ENCODE data around the gene C8B. TPM values are rescaled to one million over a fixed set of nuclear protein-coding genes. Genes with fewer than 3 reads are reported as not detected.

Gene C8B
- polyA plus RNA-seq, 4 donors, result 0.06 to 0.45 (median 0.15) TPM; not detected in 1

DNA sequence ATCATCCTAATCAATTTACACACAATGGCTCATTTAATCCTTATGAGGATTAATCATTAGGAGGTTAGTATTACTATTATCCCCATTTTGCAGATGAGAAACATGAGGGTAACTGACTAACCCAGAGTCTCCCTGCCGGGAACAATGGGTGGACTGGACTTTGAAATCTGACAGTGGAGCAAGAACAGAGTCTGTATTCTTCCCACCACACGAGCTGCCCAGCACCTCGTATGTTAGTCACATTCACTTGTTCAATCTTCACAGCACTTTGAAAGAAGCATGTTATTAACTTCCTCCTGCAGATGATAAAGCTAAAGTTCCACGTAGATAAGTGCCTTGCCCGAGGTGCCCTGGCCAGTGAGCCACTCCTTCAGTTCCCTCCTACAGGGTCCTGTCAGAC, 12.4 kb downstream of the C8B start:
- DNase-seq (peak; percentile 28 to 79), FAIRE-seq (no peak)

GRCh38 chr1:56952501-56952900, 13.3 kb downstream of the C8B start:
- peak; percentile 45 to 71 for DNase-seq
- Histone ChIP-seq H3K27me3 (ENCODE audit: control insufficient read depth in 3 of 3, insufficient read depth in 3 of 3, low read length in 3 of 3) (no peaks in the 10 kb centered on the region), H3K4me3 (ENCODE audit: low read depth in 1 of 3, low read length in 3 of 3) (no peak overlapping the region), H3K9me3 (ENCODE audit: control insufficient read depth in 2 of 2, insufficient read depth in 1 of 2, low read depth in 1 of 2, low read length in 1 of 2) (no peaks in the 10 kb centered on the region), H3K36me3 (ENCODE audit: control insufficient read depth in 3 of 3, insufficient read depth in 2 of 3, low read depth in 1 of 3, low read length in 3 of 3) (no peaks in the 10 kb centered on the region), H3K4me1 (ENCODE audit: control insufficient read depth in 3 of 3, insufficient read depth in 2 of 3, low read depth in 1 of 3, low read length in 2 of 3) (peaks cover 0 to 7% (median 5%) of the 10 kb centered on the region in 3 donors), H3K27ac (ENCODE audit: low read depth in 1 of 3, low read length in 2 of 3) (no peak overlapping the region)
- no peak for FAIRE-seq
- 35 to 74% (median 56%) methylated on average over 8 of the region's 8 CpGs for WGBS, 3 donors

More for the DNA sequence above, 12.4 kb downstream of the C8B start:
- Histone ChIP-seq H3K4me1 (ENCODE audit: control insufficient read depth in 3 of 3, insufficient read depth in 2 of 3, low read depth in 1 of 3, low read length in 2 of 3) (peaks cover 0 to 16% (median 5%) of the 10 kb centered on the region in 3 donors), H3K36me3 (ENCODE audit: control insufficient read depth in 3 of 3, insufficient read depth in 2 of 3, low read depth in 1 of 3, low read length in 3 of 3) (no peaks in the 10 kb centered on the region), H3K4me3 (ENCODE audit: low read depth in 1 of 3, low read length in 3 of 3) (no peak overlapping the region), H3K27ac (ENCODE audit: low read depth in 1 of 3, low read length in 2 of 3) (peak overlapping the region in 1 of 3 donors; percentile 34), H3K27me3 (ENCODE audit: control insufficient read depth in 3 of 3, insufficient read depth in 3 of 3, low read length in 3 of 3) (no peaks in the 10 kb centered on the region), H3K9me3 (ENCODE audit: control insufficient read depth in 2 of 2, insufficient read depth in 1 of 2, low read depth in 1 of 2, low read length in 1 of 2) (no peaks in the 10 kb centered on the region)
- 7 to 45% (median 12%) methylated on average over 5 of the region's 5 CpGs for WGBS, 3 donors

DNA sequence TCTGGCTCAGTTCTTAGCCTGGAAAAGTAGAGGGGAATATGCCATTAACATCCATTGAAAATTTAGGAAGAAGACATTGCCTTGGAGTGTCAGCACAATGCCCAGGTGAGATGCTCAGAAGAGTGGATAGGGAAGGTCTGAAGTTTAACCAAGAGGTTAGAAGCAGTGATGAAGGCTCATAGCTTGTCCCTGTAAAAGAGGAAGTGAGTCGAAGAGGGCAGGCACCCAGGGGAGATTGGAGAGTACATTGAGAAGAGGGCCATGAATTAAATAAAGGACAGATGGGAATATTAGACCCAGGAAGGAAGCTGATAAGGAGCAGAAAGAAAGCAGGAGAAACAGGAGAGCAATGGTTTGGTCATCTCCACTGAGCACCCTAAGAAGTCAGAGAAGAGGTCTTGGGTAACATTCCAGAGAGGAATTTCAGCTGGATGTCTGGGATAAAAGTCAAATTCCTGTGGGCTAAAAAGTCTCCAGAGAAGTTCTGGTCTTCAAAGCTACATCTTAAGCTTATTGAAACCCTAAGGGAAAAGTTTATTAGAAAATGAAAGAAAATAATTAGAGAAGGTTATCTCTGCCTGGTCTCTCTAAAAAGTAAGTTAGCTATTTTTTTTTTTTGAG, 17.3 kb downstream of the C8B start:
- Histone ChIP-seq H3K27ac (ENCODE audit: low read depth in 1 of 3, low read length in 2 of 3) (no peak overlapping the region), H3K27me3 (ENCODE audit: control insufficient read depth in 3 of 3, insufficient read depth in 3 of 3, low read length in 3 of 3) (no peaks in the 10 kb centered on the region), H3K4me1 (ENCODE audit: control insufficient read depth in 3 of 3, insufficient read depth in 2 of 3, low read depth in 1 of 3, low read length in 2 of 3) (peaks cover 0 to 6% (median 0%) of the 10 kb centered on the region in 3 donors), H3K4me3 (ENCODE audit: low read depth in 1 of 3, low read length in 3 of 3) (no peak overlapping the region), H3K36me3 (ENCODE audit: control insufficient read depth in 3 of 3, insufficient read depth in 2 of 3, low read depth in 1 of 3, low read length in 3 of 3) (no peaks in the 10 kb centered on the region), H3K9me3 (ENCODE audit: control insufficient read depth in 2 of 2, insufficient read depth in 1 of 2, low read depth in 1 of 2, low read length in 1 of 2) (no peaks in the 10 kb centered on the region)
- DNase-seq, result no peak
- WGBS, 3 donors, result 60 to 88% (median 64%) methylated on average over 1 of the region's 1 CpG
- no peak for FAIRE-seq

GRCh38 chr1:56940039-56940438, 25.8 kb downstream of the C8B start:
- FAIRE-seq (no peak), DNase-seq (no peak)
- H3K4me3 ChIP-seq (ENCODE audit: low read depth in 1 of 3, low read length in 3 of 3), result no peak overlapping the region
- peaks cover 0 to 2% (median 0%) of the 10 kb centered on the region in 3 donors for H3K27me3 ChIP-seq (ENCODE audit: control insufficient read depth in 3 of 3, insufficient read depth in 3 of 3, low read length in 3 of 3)
- WGBS, 3 donors, result 0 to 65% (median 46%) methylated on average over 1 of the region's 1 CpG
- H3K27ac ChIP-seq (ENCODE audit: low read depth in 1 of 3, low read length in 2 of 3), result no peak overlapping the region
- H3K36me3 ChIP-seq (ENCODE audit: control insufficient read depth in 3 of 3, insufficient read depth in 2 of 3, low read depth in 1 of 3, low read length in 3 of 3), result no peaks in the 10 kb centered on the region
- H3K4me1 ChIP-seq (ENCODE audit: control insufficient read depth in 3 of 3, insufficient read depth in 2 of 3, low read depth in 1 of 3, low read length in 2 of 3), result no peaks in the 10 kb centered on the region
- H3K9me3 ChIP-seq (ENCODE audit: control insufficient read depth in 2 of 2, insufficient read depth in 1 of 2, low read depth in 1 of 2, low read length in 1 of 2), result no peaks in the 10 kb centered on the region

GRCh38 chr1:56939209-56939608, 26.6 kb downstream of the C8B start:
- Histone ChIP-seq H3K27ac (ENCODE audit: low read depth in 1 of 3, low read length in 2 of 3) (no peak overlapping the region), H3K4me3 (ENCODE audit: low read depth in 1 of 3, low read length in 3 of 3) (no peak overlapping the region), H3K27me3 (ENCODE audit: control insufficient read depth in 3 of 3, insufficient read depth in 3 of 3, low read length in 3 of 3) (peaks cover 0 to 2% (median 0%) of the 10 kb centered on the region in 3 donors), H3K36me3 (ENCODE audit: control insufficient read depth in 3 of 3, insufficient read depth in 2 of 3, low read depth in 1 of 3, low read length in 3 of 3) (no peaks in the 10 kb centered on the region), H3K4me1 (ENCODE audit: control insufficient read depth in 3 of 3, insufficient read depth in 2 of 3, low read depth in 1 of 3, low read length in 2 of 3) (no peaks in the 10 kb centered on the region), H3K9me3 (ENCODE audit: control insufficient read depth in 2 of 2, insufficient read depth in 1 of 2, low read depth in 1 of 2, low read length in 1 of 2) (no peaks in the 10 kb centered on the region)
- WGBS, 3 donors, result 82 to 88% (median 85%) methylated on average over 2 of the region's 2 CpGs
- no peak for FAIRE-seq
- DNase-seq, result no peak

DNA sequence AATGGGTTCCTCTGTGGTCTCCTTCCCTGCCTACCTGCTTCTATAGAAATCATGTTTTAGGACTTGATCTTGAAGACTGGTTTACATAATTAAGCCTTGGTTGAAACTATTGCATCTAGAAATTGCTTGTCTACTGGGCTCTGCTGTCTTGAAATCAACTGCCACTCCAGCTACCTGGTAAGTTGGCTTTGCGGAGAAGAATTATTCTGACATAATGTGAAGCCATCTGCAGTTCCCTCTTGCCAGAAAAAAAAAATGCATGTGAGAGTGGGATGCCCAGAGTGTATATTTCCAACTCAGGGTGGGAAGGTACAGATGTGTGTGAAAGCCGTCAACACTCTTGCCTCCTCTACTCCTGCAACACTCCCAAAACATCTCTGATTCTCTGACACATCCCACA, 27.2 kb downstream of the C8B start:
- no peak for DNase-seq

DNA sequence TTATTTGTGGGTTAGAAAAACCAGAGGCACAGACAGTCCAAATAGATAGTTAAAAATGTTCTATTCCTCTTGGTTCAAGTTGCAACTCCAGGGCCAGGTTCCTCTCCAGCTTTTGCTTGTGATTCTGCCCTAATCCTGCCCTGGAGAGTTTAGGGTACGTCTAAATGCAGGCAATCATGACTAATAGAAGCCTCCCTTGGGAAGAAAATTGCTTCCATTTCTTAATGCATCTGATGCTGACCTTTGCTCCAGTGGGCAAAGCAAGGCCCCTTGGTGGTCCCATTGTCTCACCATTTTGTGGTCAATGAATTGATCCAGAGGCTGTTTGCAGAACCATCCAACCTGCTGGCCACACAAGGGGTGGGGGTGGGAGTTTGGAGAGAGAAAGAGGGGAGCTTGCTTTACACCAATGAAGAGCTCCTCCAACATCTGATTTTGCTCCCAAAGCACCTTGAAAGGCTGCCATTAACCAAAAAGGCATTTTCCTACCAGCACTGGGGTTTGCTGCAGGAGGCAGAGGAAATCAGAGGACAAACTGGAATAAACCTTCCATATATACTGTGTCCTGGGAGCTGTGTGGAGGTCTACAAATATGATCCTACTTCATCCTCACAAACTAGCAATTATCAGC, 31.3 kb downstream of the C8B start:
- Histone ChIP-seq H3K9me3 (ENCODE audit: control insufficient read depth in 2 of 2, insufficient read depth in 1 of 2, low read depth in 1 of 2, low read length in 1 of 2) (no peaks in the 10 kb centered on the region), H3K27ac (ENCODE audit: low read depth in 1 of 3, low read length in 2 of 3) (no peak overlapping the region), H3K27me3 (ENCODE audit: control insufficient read depth in 3 of 3, insufficient read depth in 3 of 3, low read length in 3 of 3) (peaks cover 0 to 2% (median 0%) of the 10 kb centered on the region in 3 donors), H3K4me3 (ENCODE audit: low read depth in 1 of 3, low read length in 3 of 3) (no peak overlapping the region), H3K4me1 (ENCODE audit: control insufficient read depth in 3 of 3, insufficient read depth in 2 of 3, low read depth in 1 of 3, low read length in 2 of 3) (no peaks in the 10 kb centered on the region), H3K36me3 (ENCODE audit: control insufficient read depth in 3 of 3, insufficient read depth in 2 of 3, low read depth in 1 of 3, low read length in 3 of 3) (no peaks in the 10 kb centered on the region)
- DNase-seq (no peak), FAIRE-seq (no peak)
- 0 to 14% (median 13%) methylated on average over 1 of the region's 1 CpG for WGBS, 3 donors

More for the DNA sequence above, 27.2 kb downstream of the C8B start:
- Histone ChIP-seq H3K4me1 (ENCODE audit: control insufficient read depth in 3 of 3, insufficient read depth in 2 of 3, low read depth in 1 of 3, low read length in 2 of 3) (no peaks in the 10 kb centered on the region), H3K36me3 (ENCODE audit: control insufficient read depth in 3 of 3, insufficient read depth in 2 of 3, low read depth in 1 of 3, low read length in 3 of 3) (no peaks in the 10 kb centered on the region), H3K27me3 (ENCODE audit: control insufficient read depth in 3 of 3, insufficient read depth in 3 of 3, low read length in 3 of 3) (peaks cover 0 to 2% (median 0%) of the 10 kb centered on the region in 3 donors), H3K4me3 (ENCODE audit: low read depth in 1 of 3, low read length in 3 of 3) (no peak overlapping the region), H3K9me3 (ENCODE audit: control insufficient read depth in 2 of 2, insufficient read depth in 1 of 2, low read depth in 1 of 2, low read length in 1 of 2) (no peaks in the 10 kb centered on the region), H3K27ac (ENCODE audit: low read depth in 1 of 3, low read length in 2 of 3) (no peak overlapping the region)
- 93 to 98% (median 95%) methylated on average over 2 of the region's 2 CpGs for WGBS, 3 donors
- no peak for FAIRE-seq

- no peaks in the 10 kb centered on the region for H3K4me1 ChIP-seq (ENCODE audit: control insufficient read depth in 3 of 3, insufficient read depth in 2 of 3, low read depth in 1 of 3, low read length in 2 of 3)
- H3K27me3 ChIP-seq (ENCODE audit: control insufficient read depth in 3 of 3, insufficient read depth in 3 of 3, low read length in 3 of 3), result no peaks in the 10 kb centered on the region
- peaks cover 0 to under 1% of the 10 kb centered on the region in 2 donors for H3K9me3 ChIP-seq (ENCODE audit: control insufficient read depth in 2 of 2, insufficient read depth in 1 of 2, low read depth in 1 of 2, low read length in 1 of 2)
- FAIRE-seq (no peak), DNase-seq (no peak)
- WGBS, 3 donors, result 67 to 83% (median 68%) methylated on average over 2 of the region's 2 CpGs
- H3K4me3 ChIP-seq (ENCODE audit: low read depth in 1 of 3, low read length in 3 of 3), result no peak overlapping the region
- no peak overlapping the region for H3K27ac ChIP-seq (ENCODE audit: low read depth in 1 of 3, low read length in 2 of 3)
- H3K36me3 ChIP-seq (ENCODE audit: control insufficient read depth in 3 of 3, insufficient read depth in 2 of 3, low read depth in 1 of 3, low read length in 3 of 3), result no peaks in the 10 kb centered on the region
These were observed 32.2 kb downstream of the C8B start for GRCh38 chr1:56933606-56934005.
